ENCODE results near the gene SPRYD3.

- TF ChIP-seq CTCF (IDR thresholded peaks at IDR 0.05), result no peak
- peak; percentile 7 for TF ChIP-seq POLR2A (IDR thresholded peaks at IDR 0.05; ENCODE audit: low read depth)
Measured at GRCh38 chr12:53120685-53121525, 41.7 kb upstream of the SPRYD3 start.

All from esophagus muscularis mucosa (tissue), 3 donors.